KMS-11 (cell line): Measurements from ENCODE around the gene NCAPH2.

Source experiments
- H2AFZ ChIP-seq: fragments of 200-600 bp; sonication (generic); 2 replicates; pipeline ENCODE4 v1.6.1; 2016; ENCODE audit warnings: antibody characterized with exemption, mixed run types, low read depth
- H3K27ac ChIP-seq: fragments of 200-600 bp; sonication (generic); 2 replicates; pipeline ENCODE4 v1.6.1; 2016; ENCODE audit warnings: mild to moderate bottlenecking, mixed run types
- H3K27me3 ChIP-seq: fragments of 200-600 bp; sonication (generic); 2 replicates; pipeline ENCODE4 v1.6.1; 2017; ENCODE audit warnings: mild to moderate bottlenecking, low read depth, mixed run types, moderate library complexity; ENCODE audit not compliant: insufficient read depth
- H3K36me3 ChIP-seq: fragments of 200-600 bp; sonication (generic); 2 replicates; pipeline ENCODE4 v1.6.1; 2017; ENCODE audit warnings: mild to moderate bottlenecking, mixed run types; ENCODE audit not compliant: insufficient read depth
- H3K4me1 ChIP-seq: fragments of 200-600 bp; sonication (generic); 2 replicates; pipeline ENCODE4 v1.6.1; 2016; ENCODE audit warnings: mild to moderate bottlenecking, low read depth, mixed run types; ENCODE audit not compliant: poor library complexity, severe bottlenecking
- H3K4me2 ChIP-seq: fragments of 200-600 bp; sonication (generic); 2 replicates; pipeline ENCODE4 v1.7.0; 2016; ENCODE audit warnings: mild to moderate bottlenecking, mixed run types
- H3K4me3 ChIP-seq: fragments of 200-600 bp; sonication (generic); IDR thresholded peaks from 2 replicates; pipeline ENCODE4 v1.6.1; 2017; ENCODE audit warnings: low read depth, low read length, mixed read lengths; ENCODE audit not compliant: insufficient read depth
- H3K79me2 ChIP-seq: fragments of 200-600 bp; sonication (generic); 2 replicates; pipeline ENCODE4 v1.6.1; 2016; ENCODE audit warnings: low read depth, mixed run types; ENCODE audit not compliant: insufficient read depth
- H3K9ac ChIP-seq: fragments of 200-600 bp; sonication (generic); 2 replicates; pipeline ENCODE4 v1.6.1; 2016; ENCODE audit warnings: mild to moderate bottlenecking, mixed run types
- H4K20me1 ChIP-seq: fragments of 200-600 bp; sonication (generic); 2 replicates; pipeline ENCODE4 v1.6.1; 2016; ENCODE audit warnings: mild to moderate bottlenecking, mixed run types; ENCODE audit not compliant: insufficient read depth
- CTCF ChIP-seq: fragments of 200-600 bp; sonication (generic); conservative IDR thresholded peaks from 2 replicates; pipeline ENCODE4 v1.6.1; 2017; ENCODE audit warnings: low read depth, mild to moderate bottlenecking, antibody characterized with exemption, low read length, moderate library complexity, mixed read lengths

NCAPH2 gene

GRCh38 chr22:50507991-50508884, at the start of gene NCAPH2:
NCAPH2 (plus strand) TSS chr22:50508224; CDS start chr22:50508338, 114 bp downstream.
- Histone ChIP-seq H3K36me3 (no peaks in the 10 kb centered on the region), H3K79me2 (peaks cover 52% of the 10 kb centered on the region), H3K27me3 (no peaks in the 10 kb centered on the region), H3K9ac (peak within 1 kb of the TSS; percentile 76), H2AFZ (peak within 1 kb of the TSS; percentile 54; the same call in 1 of the 2 replicates), H3K4me3 (no peak within 1 kb of the TSS), H4K20me1 (no peaks in the 10 kb centered on the region), H3K4me2 (peak within 1 kb of the TSS; percentile 75), H3K4me1 (peaks cover 13% of the 10 kb centered on the region), H3K27ac (peak within 1 kb of the TSS; percentile 63)
- no peak for TF ChIP-seq CTCF

DNA sequence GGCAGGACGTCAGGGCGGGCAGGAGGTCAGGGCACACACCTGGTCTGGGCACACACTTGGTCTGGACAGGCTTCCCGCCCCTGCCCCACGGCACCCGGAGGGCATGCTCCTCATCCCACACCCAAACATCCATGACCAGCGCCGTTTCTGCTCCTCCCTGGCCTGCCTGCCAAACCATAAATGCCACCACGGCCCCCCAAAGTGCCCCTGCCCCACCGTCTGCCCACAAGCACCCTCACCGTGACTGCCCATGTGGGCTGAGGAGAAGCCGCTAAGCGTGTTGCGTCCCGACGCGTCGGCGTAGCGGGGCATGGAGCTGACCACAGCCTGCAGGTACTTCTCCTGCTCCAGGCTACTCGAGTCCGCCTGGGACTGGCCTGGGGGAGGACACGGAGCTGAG, 49.0 kb upstream of the NCAPH2 start:
- Histone ChIP-seq H2AFZ (no peak overlapping the region), H3K79me2 (no peaks in the 10 kb centered on the region), H4K20me1 (no peaks in the 10 kb centered on the region), H3K27ac (no peak overlapping the region), H3K36me3 (no peaks in the 10 kb centered on the region), H3K9ac (no peak overlapping the region), H3K4me3 (no peak overlapping the region), H3K27me3 (no peaks in the 10 kb centered on the region), H3K4me2 (no peak overlapping the region), H3K4me1 (no peaks in the 10 kb centered on the region)
- no peak for TF ChIP-seq CTCF

GRCh38 chr22:50459496-50460140, 48.4 kb upstream of the NCAPH2 start:
- Histone ChIP-seq H3K36me3 (no peaks in the 10 kb centered on the region), H2AFZ (no peak overlapping the region), H4K20me1 (no peaks in the 10 kb centered on the region), H3K79me2 (no peaks in the 10 kb centered on the region), H3K4me1 (no peaks in the 10 kb centered on the region), H3K4me2 (no peak overlapping the region), H3K4me3 (no peak overlapping the region), H3K9ac (no peak overlapping the region), H3K27ac (no peak overlapping the region), H3K27me3 (no peaks in the 10 kb centered on the region)
- no peak for TF ChIP-seq CTCF

GRCh38 chr22:50460938-50461337, 47.1 kb upstream of the NCAPH2 start:
- H3K4me2 ChIP-seq: no peak overlapping the region
- no peak overlapping the region for H3K27ac ChIP-seq
- H3K4me3 ChIP-seq: no peak overlapping the region
- TF ChIP-seq CTCF: no peak
- no peaks in the 10 kb centered on the region for H3K4me1 ChIP-seq
- H4K20me1 ChIP-seq: no peaks in the 10 kb centered on the region
- H2AFZ ChIP-seq: no peak overlapping the region
- H3K36me3 ChIP-seq: no peaks in the 10 kb centered on the region
- no peaks in the 10 kb centered on the region for H3K27me3 ChIP-seq
- H3K9ac ChIP-seq: no peak overlapping the region
- no peaks in the 10 kb centered on the region for H3K79me2 ChIP-seq
